Fibroblast of the aortic adventitia (primary cell): ENCODE measurements around the gene TLE1. TPM values are rescaled to one million over a fixed set of nuclear protein-coding genes. Genes with fewer than 3 reads are reported as not detected.
"Not testable (repeated sequence)": the region's sequence is repeated elsewhere in the genome, so short reads cannot be mapped to it uniquely, and the experiment has no call there.

Experiments used
- DNase-seq: peaks from one replicate; pipeline ENCODE4 v3.0.0-alpha.2; 2010; ENCODE audit warnings: low read depth
- H3K4me3 ChIP-seq: 2 replicates; pipeline ENCODE4 v1.5.1; 2011; ENCODE audit warnings: low read depth, mild to moderate bottlenecking, control low read depth, low read length, moderate library complexity
- CTCF ChIP-seq: IDR thresholded peaks from 2 replicates; pipeline ENCODE4 v1.5.1; 2011; ENCODE audit warnings: mild to moderate bottlenecking, low read length, control low read depth, inconsistent platforms; ENCODE audit not compliant: insufficient read depth
- total RNA-seq: library from RNA; depleted of rRNA; stranded (reverse); fragments of >200 nt; gene quantifications from 2 replicates; pipeline ENCODE4 v1.2.3, GENCODE V29; 2012; ENCODE audit warnings: low replicate concordance

Gene TLE1
- total RNA-seq, result 33.4 and 49.5 TPM in 2 replicates

GRCh38 chr9:81689343-81690175 lies at the start of gene TLE1:
TSS of gene TLE1 (minus strand) at chr9:81689547. CDS start at chr9:81688240, 1,307 bp downstream.
- peak within 1 kb of the TSS; percentile 84 for H3K4me3 ChIP-seq
- peak; percentile 100 for DNase-seq
- no peak for TF ChIP-seq CTCF

- DNase-seq, result peak; percentile 89
- TF ChIP-seq CTCF, result no peak
- H3K4me3 ChIP-seq, result no peak overlapping the region
These were observed 48.6 kb upstream of the TLE1 start for GRCh38 chr9:81737871-81738507.

GRCh38 chr9:81730498-81730897 lies 41.2 kb upstream of the TLE1 start:
- H3K4me3 ChIP-seq, DNase-seq: not testable (repeated sequence)

- no peak overlapping the region for H3K4me3 ChIP-seq
- TF ChIP-seq CTCF, result no peak
- DNase-seq, result no peak
These were observed 39.8 kb upstream of the TLE1 start for GRCh38 chr9:81729135-81729534.

- peak; percentile 26 for DNase-seq
- no peak overlapping the region for H3K4me3 ChIP-seq
- no peak for TF ChIP-seq CTCF
These were observed 35.0 kb upstream of the TLE1 start for GRCh38 chr9:81724242-81724889.

GRCh38 chr9:81722277-81722676 lies 32.9 kb upstream of the TLE1 start:
- H3K4me3 ChIP-seq, result no peak overlapping the region
- no peak for TF ChIP-seq CTCF
- DNase-seq, result no peak

GRCh38 chr9:81720450-81721086 lies 31.2 kb upstream of the TLE1 start:
- TF ChIP-seq CTCF, result no peak
- DNase-seq, result no peak
- no peak overlapping the region for H3K4me3 ChIP-seq
